Testis (tissue), 2 donors: Measurements from ENCODE around the gene ADRB2.

Experiments
- POLR2A ChIP-seq: fragments of 450-650 bp; IDR thresholded peaks from one replicate; pipeline ENCODE4 v1.6.1; 2017; ENCODE audit warnings: antibody characterized with exemption, mild to moderate bottlenecking, moderate library complexity
- TF ChIP-seq, protein P1 (sequence below), 3 experiments: fragments of 450-650 bp in 2 of 3; fragments of 200-600 bp in 1 of 3; sonication (generic) in 1 of 3; IDR thresholded peaks; one replicate each; pipeline ENCODE4 v1.5.1; 2016 to 2019; ENCODE audit warnings: antibody characterized with exemption in 3 of 3, mild to moderate bottlenecking in 2 of 3, moderate library complexity in 1 of 3

- TF ChIP-seq POLR2A: no peak
- TF ChIP-seq, protein P1, sequence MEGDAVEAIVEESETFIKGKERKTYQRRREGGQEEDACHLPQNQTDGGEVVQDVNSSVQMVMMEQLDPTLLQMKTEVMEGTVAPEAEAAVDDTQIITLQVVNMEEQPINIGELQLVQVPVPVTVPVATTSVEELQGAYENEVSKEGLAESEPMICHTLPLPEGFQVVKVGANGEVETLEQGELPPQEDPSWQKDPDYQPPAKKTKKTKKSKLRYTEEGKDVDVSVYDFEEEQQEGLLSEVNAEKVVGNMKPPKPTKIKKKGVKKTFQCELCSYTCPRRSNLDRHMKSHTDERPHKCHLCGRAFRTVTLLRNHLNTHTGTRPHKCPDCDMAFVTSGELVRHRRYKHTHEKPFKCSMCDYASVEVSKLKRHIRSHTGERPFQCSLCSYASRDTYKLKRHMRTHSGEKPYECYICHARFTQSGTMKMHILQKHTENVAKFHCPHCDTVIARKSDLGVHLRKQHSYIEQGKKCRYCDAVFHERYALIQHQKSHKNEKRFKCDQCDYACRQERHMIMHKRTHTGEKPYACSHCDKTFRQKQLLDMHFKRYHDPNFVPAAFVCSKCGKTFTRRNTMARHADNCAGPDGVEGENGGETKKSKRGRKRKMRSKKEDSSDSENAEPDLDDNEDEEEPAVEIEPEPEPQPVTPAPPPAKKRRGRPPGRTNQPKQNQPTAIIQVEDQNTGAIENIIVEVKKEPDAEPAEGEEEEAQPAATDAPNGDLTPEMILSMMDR (IDR thresholded peaks at IDR 0.05): no peak
Measured at GRCh38 chr5:148798786-148799185, 27.6 kb upstream of the ADRB2 start.
